GM06990 (cell line): Measurements from ENCODE around the gene MRAP.

Source experiments
- DNase-seq: peaks from one replicate; pipeline ENCODE4 v3.0.0-alpha.2; 2011; ENCODE audit not compliant: insufficient read length; ENCODE audit errors: extremely low read depth
- H3K27me3 ChIP-seq: replicated peaks from 2 replicates; pipeline ENCODE4 v1.6.0; 2011; ENCODE audit warnings: low read length; ENCODE audit not compliant: control insufficient read depth, insufficient read depth
- H3K36me3 ChIP-seq: 2 replicates; pipeline ENCODE4 v1.5.1; 2011; ENCODE audit warnings: low read length; ENCODE audit not compliant: control insufficient read depth, insufficient read depth
- H3K4me3 ChIP-seq: replicated peaks from 2 replicates; pipeline ENCODE4 v1.5.1; 2011; ENCODE audit warnings: low read depth, mild to moderate bottlenecking, control low read depth, low read length
- TF ChIP-seq, protein P1 (sequence below): IDR thresholded peaks from 2 replicates; pipeline ENCODE4 v1.5.1; 2011; ENCODE audit warnings: low read length, control low read depth, mild to moderate bottlenecking, inconsistent platforms; ENCODE audit not compliant: insufficient read depth, poor library complexity, severe bottlenecking

Gene MRAP

DNA sequence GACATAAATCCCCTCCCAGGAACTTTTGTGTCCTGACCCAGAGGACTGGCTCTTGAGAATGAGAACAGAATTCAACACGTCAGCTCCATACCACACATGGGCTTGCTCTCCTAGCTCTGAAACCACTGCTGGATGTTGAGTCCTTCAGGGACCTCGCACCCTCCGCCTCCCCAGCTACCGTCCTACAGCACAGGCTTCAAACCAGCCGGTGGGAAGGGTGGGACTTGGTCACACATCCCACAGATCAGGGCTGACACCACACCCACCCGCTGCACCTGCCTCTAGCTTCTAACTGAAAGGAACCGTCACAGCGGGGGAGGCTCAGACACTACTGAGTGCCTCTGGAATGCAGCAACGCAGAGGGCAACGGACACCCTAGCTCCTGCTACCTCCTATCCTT lies 24.0 kb downstream of the MRAP start:
- peaks cover 49% of the 10 kb centered on the region for H3K36me3 ChIP-seq
- TF ChIP-seq, protein P1, sequence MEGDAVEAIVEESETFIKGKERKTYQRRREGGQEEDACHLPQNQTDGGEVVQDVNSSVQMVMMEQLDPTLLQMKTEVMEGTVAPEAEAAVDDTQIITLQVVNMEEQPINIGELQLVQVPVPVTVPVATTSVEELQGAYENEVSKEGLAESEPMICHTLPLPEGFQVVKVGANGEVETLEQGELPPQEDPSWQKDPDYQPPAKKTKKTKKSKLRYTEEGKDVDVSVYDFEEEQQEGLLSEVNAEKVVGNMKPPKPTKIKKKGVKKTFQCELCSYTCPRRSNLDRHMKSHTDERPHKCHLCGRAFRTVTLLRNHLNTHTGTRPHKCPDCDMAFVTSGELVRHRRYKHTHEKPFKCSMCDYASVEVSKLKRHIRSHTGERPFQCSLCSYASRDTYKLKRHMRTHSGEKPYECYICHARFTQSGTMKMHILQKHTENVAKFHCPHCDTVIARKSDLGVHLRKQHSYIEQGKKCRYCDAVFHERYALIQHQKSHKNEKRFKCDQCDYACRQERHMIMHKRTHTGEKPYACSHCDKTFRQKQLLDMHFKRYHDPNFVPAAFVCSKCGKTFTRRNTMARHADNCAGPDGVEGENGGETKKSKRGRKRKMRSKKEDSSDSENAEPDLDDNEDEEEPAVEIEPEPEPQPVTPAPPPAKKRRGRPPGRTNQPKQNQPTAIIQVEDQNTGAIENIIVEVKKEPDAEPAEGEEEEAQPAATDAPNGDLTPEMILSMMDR, result no peak
- DNase-seq, result no peak

DNA sequence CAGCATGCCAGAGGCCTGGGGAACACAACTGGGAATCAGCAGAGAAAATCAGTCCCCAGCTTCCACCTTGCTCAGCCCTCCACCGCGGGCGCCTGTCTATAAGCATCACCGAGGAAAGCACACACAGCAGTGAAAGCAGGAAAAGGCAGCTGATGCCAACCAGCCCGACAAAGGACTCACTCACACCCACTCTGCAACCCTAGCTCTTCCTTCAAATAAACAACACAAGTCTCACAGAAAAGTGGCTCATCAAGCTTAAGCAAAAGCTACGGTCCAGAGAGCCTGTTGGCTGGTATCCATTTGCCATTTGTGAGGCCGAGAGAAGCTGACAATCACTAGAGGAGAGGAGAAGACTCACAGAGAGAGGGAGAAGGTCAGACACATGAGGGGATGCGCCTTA lies 27.1 kb downstream of the MRAP start:
- Histone ChIP-seq H3K27me3 (no peaks in the 10 kb centered on the region), H3K4me3 (no peak overlapping the region), H3K36me3 (peaks cover 32% of the 10 kb centered on the region)
- no peak for DNase-seq
- TF ChIP-seq, protein P1, result no peak

More for the DNA sequence above, 24.0 kb downstream of the MRAP start:
- Histone ChIP-seq H3K4me3 (no peak overlapping the region), H3K27me3 (no peaks in the 10 kb centered on the region)

DNA sequence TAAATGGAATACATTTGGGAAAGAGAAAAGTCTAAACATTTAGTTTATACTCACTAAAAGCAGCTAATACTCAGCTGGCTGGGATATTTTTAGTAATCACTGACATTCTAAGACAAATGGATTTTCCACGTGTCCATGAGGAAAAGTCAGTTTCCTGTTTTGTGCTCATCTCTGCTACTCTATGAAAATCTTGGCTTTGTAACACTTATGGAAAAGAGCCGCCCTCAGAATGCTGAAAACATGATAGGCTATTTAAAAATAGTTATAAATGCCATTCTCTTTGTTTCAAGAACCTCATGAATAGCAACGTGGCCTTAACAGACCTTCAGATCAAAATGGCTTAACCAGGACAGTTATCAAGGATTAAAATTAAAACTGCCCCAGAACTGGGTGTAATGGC lies 29.9 kb downstream of the MRAP start:
- Histone ChIP-seq H3K4me3 (no peak overlapping the region), H3K27me3 (no peaks in the 10 kb centered on the region), H3K36me3 (peaks cover 21% of the 10 kb centered on the region)
- TF ChIP-seq, protein P1, result no peak
- no peak for DNase-seq

DNA sequence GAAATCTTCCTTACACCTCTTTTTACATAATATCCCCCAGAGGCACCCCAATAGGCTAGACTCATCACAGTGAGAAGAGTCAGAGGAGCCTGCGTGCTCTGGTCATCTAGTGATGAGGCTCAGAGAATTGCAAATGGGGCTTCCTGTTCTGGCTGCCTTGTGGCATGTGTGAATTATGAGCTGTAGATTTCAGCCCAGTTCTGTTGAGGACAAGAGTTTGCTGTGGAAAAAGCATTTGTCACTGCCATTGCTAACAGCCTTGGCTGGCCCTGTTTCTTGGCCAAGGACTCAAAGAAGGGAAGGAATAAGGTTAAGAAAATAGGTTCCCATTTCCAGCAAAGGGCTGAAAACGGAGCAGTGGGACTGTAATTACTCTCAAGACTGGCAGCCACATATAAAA lies 30.7 kb downstream of the MRAP start:
- Histone ChIP-seq H3K27me3 (no peaks in the 10 kb centered on the region), H3K36me3 (peaks cover 24% of the 10 kb centered on the region), H3K4me3 (no peak overlapping the region)
- DNase-seq, result no peak
- TF ChIP-seq, protein P1, result no peak

DNA sequence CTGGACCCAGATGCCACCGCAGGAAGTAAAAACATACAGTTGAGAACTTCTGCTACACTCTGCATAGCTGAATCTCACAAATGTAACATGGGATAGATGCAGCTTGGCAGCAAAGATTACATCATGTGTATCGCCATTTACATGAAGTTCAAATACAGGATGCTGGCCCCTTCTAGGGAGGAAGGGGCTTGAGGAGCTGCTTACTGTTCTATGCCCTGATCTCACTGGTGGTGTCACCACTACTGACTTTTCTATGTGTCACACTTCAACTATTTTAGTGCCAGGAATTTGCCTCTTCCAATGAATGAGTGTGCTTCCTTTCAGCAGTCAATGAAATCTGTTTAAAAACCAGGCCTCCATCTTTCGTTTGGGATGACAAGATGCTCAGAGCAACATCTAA lies 31.1 kb downstream of the MRAP start:
- DNase-seq, result no peak
- TF ChIP-seq, protein P1, result no peak
- Histone ChIP-seq H3K4me3 (no peak overlapping the region), H3K27me3 (no peaks in the 10 kb centered on the region), H3K36me3 (peaks cover 24% of the 10 kb centered on the region)

DNA sequence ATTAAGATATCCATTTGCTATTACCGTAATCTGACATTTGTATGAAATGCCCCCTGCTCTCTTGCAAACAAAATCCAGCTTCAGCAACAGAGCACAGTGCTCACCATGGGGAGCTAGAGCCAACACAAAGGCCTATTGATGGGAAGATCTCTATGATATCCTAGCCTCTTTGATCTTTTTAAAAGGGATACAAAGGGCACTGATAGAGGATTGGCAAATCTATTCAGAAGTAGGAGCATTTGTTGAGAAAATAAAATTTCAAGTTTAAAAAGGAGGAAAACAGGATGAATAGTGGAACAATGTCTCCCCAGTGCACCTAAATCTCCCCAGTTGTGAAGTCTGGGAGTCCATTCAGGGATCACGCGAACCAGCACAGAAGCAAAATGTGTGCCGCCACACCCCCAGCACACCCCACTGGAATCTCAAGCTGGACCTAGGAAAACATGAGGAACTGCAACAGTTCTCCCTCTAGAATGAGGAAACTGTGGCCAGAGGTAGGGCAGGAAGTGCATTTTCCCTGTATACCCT lies 32.2 kb downstream of the MRAP start:
- H3K36me3 ChIP-seq, result peaks cover 22% of the 10 kb centered on the region
- TF ChIP-seq, protein P1, result no peak
- DNase-seq, result no peak
- no peaks in the 10 kb centered on the region for H3K27me3 ChIP-seq
- no peak overlapping the region for H3K4me3 ChIP-seq
